ENCODE measurements around the gene XYLT1.

DNA sequence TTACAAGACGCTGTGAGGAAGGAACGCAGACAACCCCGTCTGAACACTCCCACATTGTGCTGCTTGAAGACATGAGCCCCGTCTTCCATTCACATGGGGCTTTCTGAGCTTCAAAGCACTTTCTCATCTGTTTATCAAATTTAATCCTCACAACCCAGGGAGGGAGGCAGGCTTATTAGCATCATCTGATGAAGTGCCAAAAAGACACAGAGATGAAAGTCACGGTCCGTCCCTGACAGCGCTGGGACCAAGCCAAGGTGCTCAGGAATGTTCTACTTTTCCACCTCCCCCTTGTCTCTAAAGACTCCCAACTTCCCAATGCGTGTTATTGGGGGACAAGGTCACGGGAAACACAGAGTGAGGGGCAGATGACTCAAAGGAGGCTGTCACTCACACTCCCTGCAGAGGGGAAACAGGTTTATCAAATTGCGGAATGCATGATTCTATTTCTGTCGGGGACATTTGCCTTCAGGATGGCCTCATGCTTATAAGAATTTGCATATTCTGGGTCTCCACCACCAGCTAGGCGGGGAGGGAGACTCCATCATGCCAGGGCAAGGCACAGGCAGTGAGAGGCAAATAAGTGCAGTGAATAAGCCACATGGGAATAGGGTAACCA lies 10.7 kb downstream of the XYLT1 start:
- TF ChIP-seq JUND (IDR thresholded peaks at IDR 0.05; ENCODE audit: borderline replicate concordance, low read depth, low read length) (no peak), JUND (tag; IDR thresholded peaks at IDR 0.05; ENCODE audit: borderline replicate concordance, low read depth, low read length) (no peak), ZBTB1 (CRISPR knock-in tag; IDR thresholded peaks at IDR 0.05; ENCODE audit: borderline replicate concordance, low read depth) (no peak), CHD1 (IDR thresholded peaks at IDR 0.05; ENCODE audit: low read length) (no peak), JUNB (CRISPR knock-in tag; conservative IDR thresholded peaks at IDR 0.05) (no peak), SLC30A9 (CRISPR knock-in tag; IDR thresholded peaks at IDR 0.05) (no peak)
- TF ChIP-seq, protein P1, sequence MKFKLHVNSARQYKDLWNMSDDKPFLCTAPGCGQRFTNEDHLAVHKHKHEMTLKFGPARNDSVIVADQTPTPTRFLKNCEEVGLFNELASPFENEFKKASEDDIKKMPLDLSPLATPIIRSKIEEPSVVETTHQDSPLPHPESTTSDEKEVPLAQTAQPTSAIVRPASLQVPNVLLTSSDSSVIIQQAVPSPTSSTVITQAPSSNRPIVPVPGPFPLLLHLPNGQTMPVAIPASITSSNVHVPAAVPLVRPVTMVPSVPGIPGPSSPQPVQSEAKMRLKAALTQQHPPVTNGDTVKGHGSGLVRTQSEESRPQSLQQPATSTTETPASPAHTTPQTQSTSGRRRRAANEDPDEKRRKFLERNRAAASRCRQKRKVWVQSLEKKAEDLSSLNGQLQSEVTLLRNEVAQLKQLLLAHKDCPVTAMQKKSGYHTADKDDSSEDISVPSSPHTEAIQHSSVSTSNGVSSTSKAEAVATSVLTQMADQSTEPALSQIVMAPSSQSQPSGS (CRISPR knock-in tag; IDR thresholded peaks at IDR 0.05), result no peak

All from K562 (cell line).